HEK293 (cell line): ENCODE data around the gene NEAT1.

ENCODE experiments used
- EGR2 ChIP-seq: fragments of 450-650 bp; formaldehyde crosslinking; IDR thresholded peaks from 2 replicates; pipeline ENCODE4 v1.5.1; 2016; ENCODE audit warnings: low read depth, missing biosample characterization, missing genetic modification characterization
- ELK4 ChIP-seq: IDR thresholded peaks from 2 replicates; pipeline ENCODE4 v1.6.1; 2011; ENCODE audit warnings: mild to moderate bottlenecking, low read depth, low read length, borderline replicate concordance
- HIC1 ChIP-seq: fragments of 450-650 bp; formaldehyde crosslinking; IDR thresholded peaks from 2 replicates; pipeline ENCODE4 v1.5.1; 2016; ENCODE audit warnings: missing biosample characterization, missing genetic modification characterization
- HOXD13 ChIP-seq: sonication (generic); formaldehyde crosslinking; IDR thresholded peaks from 2 replicates; pipeline ENCODE4 v1.8.0; 2022; ENCODE audit warnings: missing genetic modification reagents, borderline replicate concordance
- KLF7 ChIP-seq: fragments of 450-650 bp; formaldehyde crosslinking; IDR thresholded peaks from 2 replicates; pipeline ENCODE4 v1.5.1; 2016; ENCODE audit warnings: missing biosample characterization, missing genetic modification characterization, borderline replicate concordance
- KLF8 ChIP-seq: fragments of 450-650 bp; formaldehyde crosslinking; IDR thresholded peaks from 2 replicates; pipeline ENCODE4 v1.5.1; 2016; ENCODE audit warnings: missing biosample characterization, missing genetic modification characterization
- MYNN ChIP-seq: fragments of 450-650 bp; formaldehyde crosslinking; IDR thresholded peaks from 2 replicates; pipeline ENCODE4 v1.5.1; 2016; ENCODE audit warnings: missing biosample characterization, missing genetic modification characterization, borderline replicate concordance
- REST ChIP-seq: fragments of 450-650 bp; formaldehyde crosslinking; IDR thresholded peaks from 2 replicates; pipeline ENCODE4 v1.5.1; 2016; ENCODE audit warnings: missing biosample characterization, missing genetic modification characterization
- SCRT2 ChIP-seq: fragments of 450-650 bp; formaldehyde crosslinking; IDR thresholded peaks from 2 replicates; pipeline ENCODE4 v1.5.1; 2016; ENCODE audit warnings: missing biosample characterization, missing genetic modification characterization
- YY1 ChIP-seq: fragments of 450-650 bp; formaldehyde crosslinking; IDR thresholded peaks from 2 replicates; pipeline ENCODE4 v1.5.1; 2018; ENCODE audit warnings: missing biosample characterization, missing genetic modification characterization
- ZBTB7A ChIP-seq: fragments of 450-650 bp; formaldehyde crosslinking; IDR thresholded peaks from 2 replicates; pipeline ENCODE4 v1.5.1; 2016; ENCODE audit warnings: low read depth, missing biosample characterization, missing genetic modification characterization
- ZFHX2 ChIP-seq: fragments of 450-650 bp; formaldehyde crosslinking; conservative IDR thresholded peaks from 2 replicates; pipeline ENCODE4 v1.5.1; 2016; ENCODE audit warnings: missing biosample characterization, missing genetic modification characterization
- ZFP37 ChIP-seq: fragments of 450-650 bp; formaldehyde crosslinking; IDR thresholded peaks from 2 replicates; pipeline ENCODE4 v1.5.1; 2016; ENCODE audit warnings: missing biosample characterization, missing genetic modification characterization
- ZNF169 ChIP-seq: fragments of 450-650 bp; formaldehyde crosslinking; IDR thresholded peaks from 2 replicates; pipeline ENCODE4 v1.5.1; 2016; ENCODE audit warnings: missing biosample characterization, missing genetic modification characterization
- ZNF175 ChIP-seq: fragments of 450-650 bp; formaldehyde crosslinking; IDR thresholded peaks from 2 replicates; pipeline ENCODE4 v1.5.1; 2016; ENCODE audit warnings: missing biosample characterization, missing genetic modification characterization
- ZNF202 ChIP-seq: fragments of 450-650 bp; formaldehyde crosslinking; IDR thresholded peaks from 2 replicates; pipeline ENCODE4 v1.5.1; 2016; ENCODE audit warnings: missing biosample characterization, missing genetic modification characterization, borderline replicate concordance
- ZNF223 ChIP-seq: fragments of 450-650 bp; formaldehyde crosslinking; IDR thresholded peaks from 2 replicates; pipeline ENCODE4 v1.5.1; 2016; ENCODE audit warnings: missing biosample characterization, missing genetic modification characterization
- ZNF423 ChIP-seq: fragments of 450-650 bp; formaldehyde crosslinking; IDR thresholded peaks from 2 replicates; pipeline ENCODE4 v1.5.1; 2016; ENCODE audit warnings: missing biosample characterization, missing genetic modification characterization
- ZNF596 ChIP-seq: fragments of 450-650 bp; IDR thresholded peaks from 2 replicates; pipeline ENCODE4 v1.5.0; 2018; ENCODE audit warnings: missing biosample characterization, mild to moderate bottlenecking, missing genetic modification characterization, moderate library complexity
- ZNF621 ChIP-seq: fragments of 450-650 bp; formaldehyde crosslinking; IDR thresholded peaks from 2 replicates; pipeline ENCODE4 v1.5.1; 2017; ENCODE audit warnings: missing biosample characterization, missing genetic modification characterization
- ZNF658 ChIP-seq: fragments of 450-650 bp; formaldehyde crosslinking; IDR thresholded peaks from 2 replicates; pipeline ENCODE4; 2016; ENCODE audit warnings: missing biosample characterization, missing genetic modification characterization
- ZNF791 ChIP-seq: fragments of 450-650 bp; formaldehyde crosslinking; IDR thresholded peaks from 2 replicates; pipeline ENCODE4 v1.5.1; 2016; ENCODE audit warnings: missing biosample characterization, missing genetic modification characterization

The NEAT1 gene

GRCh38 chr11:65424205-65425104 is 1.9 kb downstream of the NEAT1 start (continued):
- peak; percentile 80 for TF ChIP-seq SCRT2 (tag by site-specific recombination)
- no peak for TF ChIP-seq ELK4
- no peak for TF ChIP-seq KLF8
- TF ChIP-seq YY1: no peak
- no peak for TF ChIP-seq ZBTB7A (tag by site-specific recombination)
- no peak for TF ChIP-seq HOXD13 (CRISPR knock-in tag)
- TF ChIP-seq ZNF658: no peak
- peak; percentile 99 for TF ChIP-seq ZFHX2 (tag by site-specific recombination)
- no peak for TF ChIP-seq ZNF169
- no peak for TF ChIP-seq REST (tag by site-specific recombination)
- peak; percentile 54 for TF ChIP-seq HIC1 (tag by site-specific recombination)
- no peak for TF ChIP-seq ZNF791
- TF ChIP-seq ZNF423 (tag by site-specific recombination): no peak
- no peak for TF ChIP-seq KLF7
- peak; percentile 68; the same call in 1 of the 2 replicates for TF ChIP-seq ZFP37
- TF ChIP-seq ZNF621 (tag by site-specific recombination): no peak
- TF ChIP-seq ZNF175 (tag by site-specific recombination): no peak
- TF ChIP-seq ZNF202 (tag by site-specific recombination): no peak
- TF ChIP-seq ZNF223: no peak
- TF ChIP-seq MYNN: no peak
- TF ChIP-seq EGR2 (tag by site-specific recombination): peak; percentile 98
- no peak for TF ChIP-seq ZNF596 (tag by site-specific recombination)
